Thyroid gland (tissue), 4 donors: ENCODE results near the gene CHRM5. TPM values are rescaled to one million over a fixed set of nuclear protein-coding genes. Genes with fewer than 3 reads are reported as not detected.

Experiments
- DNase-seq, 2 donors: peaks; one replicate each; pipeline ENCODE4 v3.0.0-alpha.2; 2019
- H3K27ac ChIP-seq, 3 donors: fragments of 200-600 bp; sonication (generic); 1 replicate in 2 of 3; 2 replicates in 1 of 3; pipeline ENCODE4 v1.5.1; 2016 to 2019; ENCODE audit warnings: mild to moderate bottlenecking in 1 of 3, moderate library complexity in 1 of 3
- H3K27me3 ChIP-seq: fragments of 200-600 bp; sonication (generic); one replicate; pipeline ENCODE4 v1.5.1; 2019
- H3K36me3 ChIP-seq, 2 donors: fragments of 200-600 bp; sonication (generic); one replicate each; pipeline ENCODE4 v1.5.1; 2016 to 2019
- H3K4me1 ChIP-seq, 2 donors: fragments of 200-600 bp; sonication (generic); one replicate each; pipeline ENCODE4 v1.5.1; 2017 to 2019
- H3K4me3 ChIP-seq, 3 donors: fragments of 200-600 bp; sonication (generic); replicated peaks in 1 of 3; 1 replicate in 2 of 3; 2 replicates in 1 of 3; pipeline ENCODE4 v1.5.1; 2016; ENCODE audit warnings: mild to moderate bottlenecking in 1 of 3
- H3K9me3 ChIP-seq: fragments of 200-600 bp; sonication (generic); one replicate; pipeline ENCODE4 v1.5.1; 2017
- POLR2A ChIP-seq, 2 donors: fragments of 450-650 bp; IDR thresholded peaks; one replicate each; pipeline ENCODE4 v1.6.1; 2017; ENCODE audit warnings: antibody characterized with exemption in 2 of 2, mild to moderate bottlenecking in 2 of 2, moderate library complexity in 1 of 2
- WGBS, 2 donors: methylation state at CpG; one replicate each; pipeline ENCODE4 v1.1.5; 2017; 5-methylcytosine and 5-hydroxymethylcytosine counted together
- intact Hi-C: fragments of 100-400 bp; cut with DNase I; formaldehyde crosslinking; loops from one replicate; pipeline ENCODE4 v1.15.1; 2023
- total RNA-seq, 4 donors: library from RNA; depleted of rRNA; stranded (reverse); fragments of >200 nt; gene quantifications; one replicate each; pipeline ENCODE4 v1.2.3, GENCODE V29; 2016
- TF ChIP-seq, protein P1 (sequence below), 6 experiments: fragments of 200-600 bp in 3 of 6; fragments of 450-650 bp in 3 of 6; sonication (generic) in 3 of 6; IDR thresholded peaks; one replicate each; pipeline ENCODE4 v1.5.1; 2016 to 2019; ENCODE audit warnings: antibody characterized with exemption in 6 of 6, mild to moderate bottlenecking in 2 of 6, inconsistent platforms in 1 of 6, moderate library complexity in 1 of 6

Gene CHRM5
- total RNA-seq, 4 donors from 2014 or later = not detected

DNA sequence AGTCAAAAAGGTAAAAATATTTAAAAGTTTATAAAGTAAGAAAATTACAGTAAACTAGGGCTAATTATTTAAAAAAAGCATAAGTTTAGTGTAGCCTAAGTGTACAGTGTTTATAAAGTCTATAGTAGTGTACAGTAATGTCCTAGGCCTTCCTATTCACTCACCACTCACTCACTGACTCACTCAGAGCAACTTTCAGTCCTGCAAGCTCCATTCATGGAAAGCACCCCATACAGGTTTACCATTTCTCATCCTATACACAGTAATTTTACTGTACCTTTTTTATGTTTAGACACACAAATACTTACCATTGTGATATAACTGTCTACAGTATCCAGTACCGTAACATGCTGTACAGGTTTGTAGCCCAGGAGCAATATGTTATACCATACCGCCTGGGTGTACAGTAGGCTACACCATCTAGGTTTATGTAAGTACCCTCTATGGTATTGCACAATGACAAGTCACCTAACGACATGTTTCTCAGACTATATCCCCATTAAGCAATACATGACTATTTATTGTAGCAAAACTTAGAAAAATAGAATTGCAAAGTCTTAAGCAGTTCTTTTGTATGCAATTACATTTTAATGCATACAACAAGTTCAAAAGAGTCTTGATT lies 51.2 kb downstream of the CHRM5 start:
- H3K4me3 ChIP-seq = no peak overlapping the region
- H3K36me3 ChIP-seq = no peaks in the 10 kb centered on the region
- H3K9me3 ChIP-seq = no peaks in the 10 kb centered on the region
- TF ChIP-seq POLR2A (IDR thresholded peaks at IDR 0.05) = no peak
- TF ChIP-seq, protein P1, sequence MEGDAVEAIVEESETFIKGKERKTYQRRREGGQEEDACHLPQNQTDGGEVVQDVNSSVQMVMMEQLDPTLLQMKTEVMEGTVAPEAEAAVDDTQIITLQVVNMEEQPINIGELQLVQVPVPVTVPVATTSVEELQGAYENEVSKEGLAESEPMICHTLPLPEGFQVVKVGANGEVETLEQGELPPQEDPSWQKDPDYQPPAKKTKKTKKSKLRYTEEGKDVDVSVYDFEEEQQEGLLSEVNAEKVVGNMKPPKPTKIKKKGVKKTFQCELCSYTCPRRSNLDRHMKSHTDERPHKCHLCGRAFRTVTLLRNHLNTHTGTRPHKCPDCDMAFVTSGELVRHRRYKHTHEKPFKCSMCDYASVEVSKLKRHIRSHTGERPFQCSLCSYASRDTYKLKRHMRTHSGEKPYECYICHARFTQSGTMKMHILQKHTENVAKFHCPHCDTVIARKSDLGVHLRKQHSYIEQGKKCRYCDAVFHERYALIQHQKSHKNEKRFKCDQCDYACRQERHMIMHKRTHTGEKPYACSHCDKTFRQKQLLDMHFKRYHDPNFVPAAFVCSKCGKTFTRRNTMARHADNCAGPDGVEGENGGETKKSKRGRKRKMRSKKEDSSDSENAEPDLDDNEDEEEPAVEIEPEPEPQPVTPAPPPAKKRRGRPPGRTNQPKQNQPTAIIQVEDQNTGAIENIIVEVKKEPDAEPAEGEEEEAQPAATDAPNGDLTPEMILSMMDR (IDR thresholded peaks at IDR 0.05) = no peak
- intact Hi-C loops = no loop called here
- H3K27me3 ChIP-seq = no peaks in the 10 kb centered on the region
- peaks cover 9 to 14% of the 10 kb centered on the region in 2 donors for H3K4me1 ChIP-seq
- H3K27ac ChIP-seq = no peak overlapping the region
- 93 to 98% methylated on average over 3 of the region's 3 CpGs for WGBS, 2 donors
- DNase-seq = no peak

DNA sequence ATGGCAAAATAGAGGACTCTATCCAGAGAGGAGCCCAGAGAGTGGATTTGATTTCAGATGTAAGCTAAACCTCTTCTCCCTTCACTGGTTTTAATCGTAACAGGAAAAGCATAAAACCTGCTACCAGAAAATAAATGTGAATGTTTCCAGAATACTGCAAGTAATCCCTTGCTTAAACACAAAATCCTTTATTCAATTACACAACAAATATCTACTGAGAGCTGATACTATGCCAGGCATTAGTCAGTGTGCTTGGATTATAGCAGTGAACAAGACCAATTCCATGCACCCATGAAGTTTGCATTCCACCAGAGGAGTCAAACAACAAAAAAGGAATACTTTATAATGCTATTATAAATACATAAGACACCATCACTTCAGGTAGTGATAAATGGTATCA lies 55.6 kb downstream of the CHRM5 start:
- Histone ChIP-seq H3K27ac (no peak overlapping the region), H3K4me3 (no peak overlapping the region), H3K36me3 (no peaks in the 10 kb centered on the region), H3K4me1 (peaks cover 4 to 5% of the 10 kb centered on the region in 2 donors), H3K27me3 (no peaks in the 10 kb centered on the region), H3K9me3 (no peaks in the 10 kb centered on the region)
- TF ChIP-seq POLR2A (IDR thresholded peaks at IDR 0.05) = no peak
- TF ChIP-seq, protein P1 (IDR thresholded peaks at IDR 0.05) = no peak
- WGBS, 2 donors = 53 to 57% methylated on average over 1 of the region's 1 CpG
- no peak for DNase-seq
- intact Hi-C loops = no loop called here

DNA sequence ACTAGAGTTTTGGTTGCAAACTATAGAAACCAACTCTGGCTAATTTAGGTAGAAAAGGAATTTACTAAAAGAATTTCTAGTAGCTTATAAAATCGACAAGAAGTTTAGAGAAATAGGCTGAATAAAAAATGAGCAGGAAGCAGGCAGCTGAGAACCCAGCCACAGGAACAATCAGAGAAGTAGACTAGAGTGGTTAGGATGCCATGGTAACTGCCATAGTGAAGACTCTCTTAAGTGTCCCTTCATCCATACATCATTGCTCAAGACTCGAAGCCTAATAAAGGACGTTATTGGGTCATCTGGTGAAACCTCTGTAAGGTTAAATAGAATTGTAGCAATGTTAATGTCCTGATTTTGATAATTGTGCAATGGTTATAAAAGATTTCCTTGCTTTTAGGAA lies 57.0 kb downstream of the CHRM5 start:
- intact Hi-C loops = no loop called here
- WGBS, 2 donors = 22 to 31% methylated on average over 3 of the region's 3 CpGs

DNA sequence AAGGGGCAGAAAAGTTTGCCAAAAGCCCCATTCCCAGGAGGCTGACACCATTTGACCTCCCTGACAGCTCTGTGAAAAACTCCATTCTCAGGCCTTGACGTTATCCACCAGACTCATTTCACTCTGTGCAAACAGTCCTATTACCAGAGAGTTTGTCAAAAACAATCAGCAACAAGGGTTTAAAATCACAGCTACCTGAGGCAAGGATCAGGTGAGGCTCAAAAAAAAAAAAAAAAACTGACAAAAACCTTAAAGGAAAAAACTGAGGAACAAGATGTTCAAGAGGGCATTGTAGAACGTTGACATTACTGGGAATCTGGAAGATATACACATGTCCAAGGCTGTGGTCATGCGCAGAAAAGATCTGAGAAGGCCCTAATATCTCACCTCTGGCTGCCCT lies 59.3 kb downstream of the CHRM5 start:
- H3K9me3 ChIP-seq = no peaks in the 10 kb centered on the region
- H3K4me1 ChIP-seq = peaks cover 0 to 4% of the 10 kb centered on the region in 2 donors
- TF ChIP-seq, protein P1 (IDR thresholded peaks at IDR 0.05) = no peak
- TF ChIP-seq POLR2A (IDR thresholded peaks at IDR 0.05) = no peak
- WGBS, 2 donors = 57 to 76% methylated on average over 3 of the region's 3 CpGs
- intact Hi-C loops = no loop called here
- no peaks in the 10 kb centered on the region for H3K36me3 ChIP-seq
- no peak for DNase-seq
- no peaks in the 10 kb centered on the region for H3K27me3 ChIP-seq
- no peak overlapping the region for H3K4me3 ChIP-seq
- H3K27ac ChIP-seq = no peak overlapping the region

More for the DNA sequence above, 57.0 kb downstream of the CHRM5 start:
- peak overlapping the region; percentile 15 to 72 (median 45) for H3K27ac ChIP-seq
- no peaks in the 10 kb centered on the region for H3K9me3 ChIP-seq
- H3K4me3 ChIP-seq = no peak overlapping the region
- peaks cover 4 to 5% of the 10 kb centered on the region in 2 donors for H3K4me1 ChIP-seq
- no peaks in the 10 kb centered on the region for H3K27me3 ChIP-seq
- TF ChIP-seq POLR2A (IDR thresholded peaks at IDR 0.05) = no peak
- TF ChIP-seq, protein P1 (IDR thresholded peaks at IDR 0.05) = no peak
- H3K36me3 ChIP-seq = no peaks in the 10 kb centered on the region
- DNase-seq = peak; percentile 42 to 46

DNA sequence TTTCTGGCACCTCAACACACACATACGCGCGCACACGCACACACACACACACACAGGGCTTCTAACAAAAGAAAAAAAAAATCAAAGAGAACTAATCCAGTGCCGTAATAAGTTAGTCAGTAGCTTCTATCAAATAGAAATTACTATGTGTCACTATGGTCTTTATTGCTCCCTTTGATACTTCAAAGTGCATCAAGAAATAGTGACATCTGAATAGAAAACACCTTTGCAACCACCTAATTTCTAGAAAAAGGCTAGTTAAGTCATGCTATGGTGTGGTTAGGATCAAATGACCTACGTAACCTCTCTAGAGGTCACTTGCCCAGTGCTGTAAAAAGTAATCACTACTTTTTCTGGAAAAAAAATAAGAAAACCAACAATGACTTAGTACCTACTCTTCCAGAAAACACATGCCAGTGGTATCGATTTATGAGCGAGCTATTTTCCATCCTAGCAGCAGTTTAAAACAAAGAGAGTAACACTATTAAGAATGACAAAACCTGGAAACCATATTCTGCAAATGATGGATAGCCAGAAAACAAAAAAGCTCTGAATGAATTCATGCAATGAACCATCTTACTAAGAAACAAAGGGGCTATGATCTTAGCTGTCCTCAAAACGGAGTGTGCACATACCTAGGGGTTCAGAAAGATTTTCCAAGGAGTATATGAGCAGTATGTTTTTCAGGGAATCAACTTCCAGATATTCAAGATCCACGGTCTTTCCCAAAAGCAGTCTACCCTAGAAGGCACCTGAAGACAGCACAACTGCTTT lies 63.9 kb downstream of the CHRM5 start:
- Histone ChIP-seq H3K9me3 (no peaks in the 10 kb centered on the region), H3K27me3 (no peaks in the 10 kb centered on the region), H3K4me3 (no peak overlapping the region), H3K4me1 (no peaks in the 10 kb centered on the region), H3K36me3 (no peaks in the 10 kb centered on the region), H3K27ac (no peak overlapping the region)
- DNase-seq = no peak
- intact Hi-C loops = no loop called here
- TF ChIP-seq POLR2A (IDR thresholded peaks at IDR 0.05) = no peak
- TF ChIP-seq, protein P1 (IDR thresholded peaks at IDR 0.05) = no peak
- WGBS, 2 donors = 89 to 91% methylated on average over 10 of the region's 10 CpGs
